ENCODE results near the gene FSTL4.

DNA sequence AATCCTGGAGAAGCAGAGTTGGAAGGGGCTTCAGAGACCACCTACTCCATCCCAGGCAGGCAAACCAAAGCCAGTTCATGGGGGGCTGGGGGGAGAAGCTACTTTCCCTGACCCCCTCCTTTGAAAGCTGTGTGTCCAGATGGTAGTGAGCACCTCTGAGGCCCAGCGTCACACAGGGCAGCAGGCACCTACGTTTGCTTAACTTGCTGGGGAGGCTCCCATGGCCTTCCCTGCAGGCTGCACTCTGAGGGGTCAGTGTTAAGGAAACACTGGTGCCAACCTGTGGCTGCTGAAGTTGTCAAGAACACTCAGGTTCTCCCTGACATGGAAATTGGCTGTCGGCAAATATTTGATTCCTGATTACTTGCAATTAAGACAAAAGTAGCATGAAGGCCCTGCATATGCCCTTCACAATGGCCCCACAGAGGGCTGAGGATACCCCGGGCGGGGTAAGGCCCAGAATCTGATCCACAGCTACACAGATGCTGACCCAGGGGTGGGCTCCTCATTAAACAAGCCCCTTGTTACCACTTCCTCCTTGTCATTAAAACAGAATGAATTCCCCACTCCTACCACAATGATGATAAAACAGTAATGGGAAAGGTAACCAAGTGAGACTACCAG is 208.5 kb downstream of the FSTL4 start:
- no peak for TF ChIP-seq EZH2 (IDR thresholded peaks at IDR 0.05; ENCODE audit: borderline replicate concordance, insufficient read depth, low read depth, low read length, poor library complexity, severe bottlenecking)
- TF ChIP-seq, protein P1, sequence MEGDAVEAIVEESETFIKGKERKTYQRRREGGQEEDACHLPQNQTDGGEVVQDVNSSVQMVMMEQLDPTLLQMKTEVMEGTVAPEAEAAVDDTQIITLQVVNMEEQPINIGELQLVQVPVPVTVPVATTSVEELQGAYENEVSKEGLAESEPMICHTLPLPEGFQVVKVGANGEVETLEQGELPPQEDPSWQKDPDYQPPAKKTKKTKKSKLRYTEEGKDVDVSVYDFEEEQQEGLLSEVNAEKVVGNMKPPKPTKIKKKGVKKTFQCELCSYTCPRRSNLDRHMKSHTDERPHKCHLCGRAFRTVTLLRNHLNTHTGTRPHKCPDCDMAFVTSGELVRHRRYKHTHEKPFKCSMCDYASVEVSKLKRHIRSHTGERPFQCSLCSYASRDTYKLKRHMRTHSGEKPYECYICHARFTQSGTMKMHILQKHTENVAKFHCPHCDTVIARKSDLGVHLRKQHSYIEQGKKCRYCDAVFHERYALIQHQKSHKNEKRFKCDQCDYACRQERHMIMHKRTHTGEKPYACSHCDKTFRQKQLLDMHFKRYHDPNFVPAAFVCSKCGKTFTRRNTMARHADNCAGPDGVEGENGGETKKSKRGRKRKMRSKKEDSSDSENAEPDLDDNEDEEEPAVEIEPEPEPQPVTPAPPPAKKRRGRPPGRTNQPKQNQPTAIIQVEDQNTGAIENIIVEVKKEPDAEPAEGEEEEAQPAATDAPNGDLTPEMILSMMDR (IDR thresholded peaks at IDR 0.05), result no peak

Measured in B cell (primary cell).